H9 (cell line): Measurements from ENCODE around the gene METTL8. TPM values are rescaled to one million over a fixed set of nuclear protein-coding genes. Genes with fewer than 3 reads are reported as not detected.

Experiments
- DNase-seq: peaks from one replicate; pipeline ENCODE4 v3.0.0-alpha.2; 2017
- H2AFZ ChIP-seq: one replicate; pipeline ENCODE4 v1.6.1; 2013; ENCODE audit warnings: mild to moderate bottlenecking, low read length, control low read depth, moderate library complexity
- H2AK5ac ChIP-seq: 2 replicates; pipeline ENCODE4 v1.6.1; 2013; ENCODE audit warnings: low read length, control low read depth, mixed read lengths; ENCODE audit not compliant: insufficient read length
- H2BK120ac ChIP-seq: one replicate; pipeline ENCODE4 v1.6.1; 2013; ENCODE audit warnings: low read depth, mild to moderate bottlenecking, low read length, control low read depth, inconsistent platforms; ENCODE audit not compliant: poor library complexity, severe bottlenecking
- H2BK12ac ChIP-seq: 2 replicates; pipeline ENCODE4 v1.6.1; 2013; ENCODE audit warnings: low read length, control low read depth, mixed read lengths, low read depth; ENCODE audit not compliant: insufficient read length
- H2BK15ac ChIP-seq: 2 replicates; pipeline ENCODE4 v1.6.1; 2013; ENCODE audit warnings: low read depth, low read length, control low read depth
- H2BK20ac ChIP-seq: one replicate; pipeline ENCODE4 v1.6.1; 2013; ENCODE audit warnings: low read depth, mild to moderate bottlenecking, low read length, control low read depth, inconsistent platforms; ENCODE audit not compliant: poor library complexity, severe bottlenecking
- H2BK5ac ChIP-seq: 2 replicates; pipeline ENCODE4 v1.6.1; 2013; ENCODE audit warnings: low read length, control low read depth, mixed read lengths; ENCODE audit not compliant: insufficient read length
- H3K14ac ChIP-seq: 2 replicates; pipeline ENCODE4 v1.6.1; 2013; ENCODE audit warnings: low read length, control low read depth; ENCODE audit not compliant: insufficient read depth
- H3K18ac ChIP-seq: 2 replicates; pipeline ENCODE4 v1.6.1; 2013; ENCODE audit warnings: low read depth, mild to moderate bottlenecking, mixed read lengths, low read length, control low read depth; ENCODE audit not compliant: insufficient read length
- H3K23ac ChIP-seq: 2 replicates; pipeline ENCODE4 v1.6.1; 2013; ENCODE audit warnings: low read length, control low read depth, mixed read lengths, low read depth; ENCODE audit not compliant: insufficient read length
- H3K23me2 ChIP-seq: 2 replicates; pipeline ENCODE4 v1.6.1; 2013; ENCODE audit warnings: low read depth, mild to moderate bottlenecking, mixed read lengths, low read length, control low read depth; ENCODE audit not compliant: insufficient read length, poor library complexity, severe bottlenecking
- H3K27ac ChIP-seq: 2 replicates; pipeline ENCODE4 v1.5.1; 2013; ENCODE audit warnings: low read length, control low read depth, mixed read lengths, low read depth; ENCODE audit not compliant: insufficient read length
- H3K27me3 ChIP-seq: 2 replicates; pipeline ENCODE4 v1.6.1; 2013; ENCODE audit warnings: low read length, control low read depth, inconsistent platforms; ENCODE audit not compliant: insufficient read depth
- H3K4ac ChIP-seq: 2 replicates; pipeline ENCODE4 v1.6.1; 2013; ENCODE audit warnings: low read depth, mild to moderate bottlenecking, control low read depth, inconsistent platforms, low read length, moderate library complexity
- H3K4me1 ChIP-seq: 2 replicates; pipeline ENCODE4 v1.6.1; 2013; ENCODE audit warnings: low read length, control low read depth, inconsistent platforms; ENCODE audit not compliant: insufficient read depth
- H3K4me2 ChIP-seq: 2 replicates; pipeline ENCODE4 v1.6.1; 2013; ENCODE audit warnings: low read length, control low read depth, mixed read lengths; ENCODE audit not compliant: insufficient read length, insufficient read depth
- H3K56ac ChIP-seq: 2 replicates; pipeline ENCODE4 v1.6.1; 2013; ENCODE audit warnings: low read depth, mild to moderate bottlenecking, mixed read lengths, low read length, control low read depth; ENCODE audit not compliant: insufficient read length
- H3K79me1 ChIP-seq: 2 replicates; pipeline ENCODE4 v1.6.1; 2013; ENCODE audit warnings: low read depth, mild to moderate bottlenecking, moderate library complexity, low read length, control low read depth, inconsistent platforms; ENCODE audit not compliant: insufficient read depth, poor library complexity, severe bottlenecking
- H3K79me2 ChIP-seq: 2 replicates; pipeline ENCODE4 v1.6.1; 2013; ENCODE audit warnings: low read length, control low read depth, inconsistent platforms; ENCODE audit not compliant: insufficient read depth
- H3K9ac ChIP-seq: 2 replicates; pipeline ENCODE4 v1.6.1; 2013; ENCODE audit warnings: low read length, control low read depth, mixed read lengths; ENCODE audit not compliant: insufficient read length; ENCODE audit errors: extremely low read depth
- H3K9me3 ChIP-seq: one replicate; pipeline ENCODE4 v1.6.1; 2013; ENCODE audit warnings: low read depth, low read length, inconsistent platforms; ENCODE audit not compliant: control insufficient read depth
- H3T11ph ChIP-seq: one replicate; pipeline ENCODE4 v1.6.1; 2013; ENCODE audit warnings: mild to moderate bottlenecking, low read length, control low read depth, inconsistent platforms
- H4K20me1 ChIP-seq: one replicate; pipeline ENCODE4 v1.6.1; 2013; ENCODE audit not compliant: control insufficient read depth, insufficient read length, insufficient read depth
- H4K5ac ChIP-seq: 2 replicates; pipeline ENCODE4 v1.6.1; 2013; ENCODE audit warnings: low read depth, mild to moderate bottlenecking, mixed read lengths, low read length, control low read depth; ENCODE audit not compliant: insufficient read length
- H4K8ac ChIP-seq: replicated peaks from 2 replicates; pipeline ENCODE4 v1.6.1; 2013; ENCODE audit warnings: low read length, control low read depth, mixed read lengths, low read depth; ENCODE audit not compliant: insufficient read length
- H4K91ac ChIP-seq: 2 replicates; pipeline ENCODE4 v1.6.1; 2013; ENCODE audit warnings: low read depth, mild to moderate bottlenecking, moderate library complexity, mixed read lengths, low read length, control low read depth; ENCODE audit not compliant: insufficient read length
- H3K27ac Mint-ChIP-seq, 3 experiments: 2 replicates in 2 of 3; 3 replicates in 1 of 3; pipeline ENCODE4 v1.8.0; 2020 to 2021; ENCODE audit warnings: mixed read lengths in 3 of 3, mild to moderate bottlenecking in 1 of 3, moderate library complexity in 1 of 3
- H3K27me3 Mint-ChIP-seq: 2 replicates; pipeline ENCODE4 v1.8.0; 2021; ENCODE audit warnings: low read depth, mild to moderate bottlenecking, moderate library complexity, mixed read lengths
- H3K36me3 Mint-ChIP-seq, 3 experiments: 2 replicates in 2 of 3; 3 replicates in 1 of 3; pipeline ENCODE4 v1.8.0; 2020 to 2021; ENCODE audit warnings: low read depth in 3 of 3, mixed read lengths in 3 of 3; ENCODE audit not compliant: insufficient read depth in 1 of 3
- H3K4me1 Mint-ChIP-seq, 2 experiments: 2 replicates each; pipeline ENCODE4 v1.8.0; 2020; ENCODE audit warnings: mixed read lengths in 2 of 2
- H3K4me3 Mint-ChIP-seq, 2 experiments: 2 replicates in 1 of 2; 3 replicates in 1 of 2; pipeline ENCODE4 v1.8.0; 2020 to 2021; ENCODE audit warnings: mild to moderate bottlenecking in 2 of 2, mixed read lengths in 2 of 2, moderate library complexity in 1 of 2
- H3K9me3 Mint-ChIP-seq, 2 experiments: 2 replicates in 1 of 2; 3 replicates in 1 of 2; pipeline ENCODE4 v1.8.0; 2020; ENCODE audit warnings: mild to moderate bottlenecking in 2 of 2, mixed read lengths in 2 of 2, moderate library complexity in 1 of 2
- CTCF ChIP-seq: fragments of 200-600 bp; sonication (generic); conservative IDR thresholded peaks from 3 replicates; pipeline ENCODE4 v1.8.0; 2021; ENCODE audit warnings: antibody characterized with exemption, mild to moderate bottlenecking
- WGBS: extraction: QIAGEN DNeasy Blood & Tissue Kit; methylation state at CpG from one replicate; pipeline ENCODE4 v1.1.7; 2013; ENCODE audit warnings: missing lambda C conversion rate, low lambda C conversion rate, mixed read lengths; ENCODE audit not compliant: insufficient read length; ENCODE audit errors: extremely low coverage; 5-methylcytosine and 5-hydroxymethylcytosine counted together
- long read RNA-seq: library from polyadenylated mRNA; unstranded; transcript quantifications from one replicate; pipeline ENCODE4 v2.0.0, GENCODE V29; 2020
- total RNA-seq: library from RNA; stranded (reverse); gene quantifications from 2 replicates; pipeline ENCODE4 v1.2.1, GENCODE V29; 2021

The METTL8 gene
- total RNA-seq: 40.9 and 44.7 TPM in 2 replicates
- long read RNA-seq, full-length matches to known transcripts: 49 of 130 reads
- long read RNA-seq, partial matches to known transcripts: 11 of 130 reads
- long read RNA-seq, other reads (novel, unspliced or antisense): 70 of 130 reads

- H3K4ac ChIP-seq: no peak within 1 kb of the TSS; the same call in 1 of the 2 replicates
- H3K9ac ChIP-seq: peak within 1 kb of the TSS; percentile 79
- peak within 1 kb of the TSS; percentile 94 for H4K5ac ChIP-seq
- H3K4me2 ChIP-seq: peak within 1 kb of the TSS; percentile 86
- no CpG with 5 or more reads among the region's 15 CpGs for WGBS
- H3T11ph ChIP-seq: no peak within 1 kb of the TSS
- Mint-ChIP-seq H3K36me3 (peaks cover 33 to 37% (median 33%) of the 10 kb centered on the region in 3 experiments; a peak in 6 of 7 replicates), H3K4me3 (peak within 1 kb of the TSS; percentile 76 to 89), H3K4me1 (peaks cover 45 to 47% of the 10 kb centered on the region in 2 experiments), H3K9me3 (no peaks in the 10 kb centered on the region), H3K27me3 (no peaks in the 10 kb centered on the region), H3K27ac (peak within 1 kb of the TSS; percentile 94 to 99 (median 99))
- peak within 1 kb of the TSS; percentile 90 for H3K18ac ChIP-seq
- peaks cover 2% of the 10 kb centered on the region; the same call in 1 of the 2 replicates for H3K4me1 ChIP-seq
- no peak within 1 kb of the TSS for H4K8ac ChIP-seq
- no peaks in the 10 kb centered on the region for H3K79me1 ChIP-seq
- no peaks in the 10 kb centered on the region for H3K9me3 ChIP-seq
- no peaks in the 10 kb centered on the region; the same call in 1 of the 2 replicates for H3K79me2 ChIP-seq
- peak within 1 kb of the TSS; percentile 83 for H3K27ac ChIP-seq
- no peak within 1 kb of the TSS for H4K91ac ChIP-seq
- no peak within 1 kb of the TSS for H2BK5ac ChIP-seq
- H3K14ac ChIP-seq: peak within 1 kb of the TSS; percentile 75
- no peak within 1 kb of the TSS for H2BK20ac ChIP-seq
- no peak within 1 kb of the TSS for H2BK120ac ChIP-seq
- no peaks in the 10 kb centered on the region for H4K20me1 ChIP-seq
- H3K56ac ChIP-seq: no peak within 1 kb of the TSS
- no peak within 1 kb of the TSS for H2BK12ac ChIP-seq
- TF ChIP-seq CTCF: peak; percentile 74
- H3K23me2 ChIP-seq: peaks cover 10% of the 10 kb centered on the region
- DNase-seq: no peak
- H2AFZ ChIP-seq: no peak within 1 kb of the TSS
- H3K27me3 ChIP-seq: no peaks in the 10 kb centered on the region
- no peak within 1 kb of the TSS for H3K23ac ChIP-seq
- H2BK15ac ChIP-seq: no peak within 1 kb of the TSS
- H2AK5ac ChIP-seq: no peak within 1 kb of the TSS
Observed at GRCh38 chr2:171433763-171434012, at the start of gene METTL8. TSS of gene METTL8 (minus strand) at chr2:171433990. CDS start at chr2:171392185, 41,805 bp downstream.
